GM12864 (cell line): Measurements from ENCODE around the gene DPP4.

ENCODE experiments used
- DNase-seq: peaks from one replicate; pipeline ENCODE4 v3.0.0-alpha.2; 2011; ENCODE audit warnings: low read depth
- H3K4me3 ChIP-seq: 2 replicates; pipeline ENCODE4 v1.5.1; 2011; ENCODE audit warnings: mild to moderate bottlenecking, low read depth, low read length, control low read depth
- TF ChIP-seq, protein P1 (sequence below): IDR thresholded peaks from 2 replicates; pipeline ENCODE4 v1.5.1; 2011; ENCODE audit warnings: low read depth, mild to moderate bottlenecking, moderate library complexity, low read length, control low read depth, inconsistent platforms; ENCODE audit errors: missing control alignments

DPP4 gene

DNA sequence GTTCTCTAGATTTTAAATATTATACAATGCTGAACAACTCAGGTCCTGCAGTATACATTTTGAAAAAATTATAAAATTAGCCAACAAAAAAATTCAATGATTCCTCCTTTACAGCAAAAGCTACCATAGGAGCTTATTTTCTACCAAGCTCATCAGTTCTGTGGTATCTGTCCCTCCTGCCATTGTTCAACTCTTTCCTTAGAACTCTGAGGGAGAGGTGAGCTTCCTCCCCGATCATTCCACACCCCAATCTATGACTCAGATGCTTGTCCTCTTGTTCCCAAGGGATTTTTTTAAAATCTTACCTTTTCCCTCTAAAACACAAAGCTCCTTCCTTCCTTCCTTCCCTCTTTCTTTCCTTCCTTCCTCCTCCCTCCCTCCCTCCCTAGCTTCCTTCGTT is 13.5 kb downstream of the DPP4 start:
- TF ChIP-seq, protein P1, sequence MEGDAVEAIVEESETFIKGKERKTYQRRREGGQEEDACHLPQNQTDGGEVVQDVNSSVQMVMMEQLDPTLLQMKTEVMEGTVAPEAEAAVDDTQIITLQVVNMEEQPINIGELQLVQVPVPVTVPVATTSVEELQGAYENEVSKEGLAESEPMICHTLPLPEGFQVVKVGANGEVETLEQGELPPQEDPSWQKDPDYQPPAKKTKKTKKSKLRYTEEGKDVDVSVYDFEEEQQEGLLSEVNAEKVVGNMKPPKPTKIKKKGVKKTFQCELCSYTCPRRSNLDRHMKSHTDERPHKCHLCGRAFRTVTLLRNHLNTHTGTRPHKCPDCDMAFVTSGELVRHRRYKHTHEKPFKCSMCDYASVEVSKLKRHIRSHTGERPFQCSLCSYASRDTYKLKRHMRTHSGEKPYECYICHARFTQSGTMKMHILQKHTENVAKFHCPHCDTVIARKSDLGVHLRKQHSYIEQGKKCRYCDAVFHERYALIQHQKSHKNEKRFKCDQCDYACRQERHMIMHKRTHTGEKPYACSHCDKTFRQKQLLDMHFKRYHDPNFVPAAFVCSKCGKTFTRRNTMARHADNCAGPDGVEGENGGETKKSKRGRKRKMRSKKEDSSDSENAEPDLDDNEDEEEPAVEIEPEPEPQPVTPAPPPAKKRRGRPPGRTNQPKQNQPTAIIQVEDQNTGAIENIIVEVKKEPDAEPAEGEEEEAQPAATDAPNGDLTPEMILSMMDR = no peak
- DNase-seq = no peak
- no peak overlapping the region for H3K4me3 ChIP-seq

- DNase-seq = peak; percentile 50
- no peak overlapping the region; the same call in 1 of the 2 replicates for H3K4me3 ChIP-seq
- TF ChIP-seq, protein P1 = no peak
Observed at GRCh38 chr2:162058973-162059668, 14.9 kb downstream of the DPP4 start.

DNA sequence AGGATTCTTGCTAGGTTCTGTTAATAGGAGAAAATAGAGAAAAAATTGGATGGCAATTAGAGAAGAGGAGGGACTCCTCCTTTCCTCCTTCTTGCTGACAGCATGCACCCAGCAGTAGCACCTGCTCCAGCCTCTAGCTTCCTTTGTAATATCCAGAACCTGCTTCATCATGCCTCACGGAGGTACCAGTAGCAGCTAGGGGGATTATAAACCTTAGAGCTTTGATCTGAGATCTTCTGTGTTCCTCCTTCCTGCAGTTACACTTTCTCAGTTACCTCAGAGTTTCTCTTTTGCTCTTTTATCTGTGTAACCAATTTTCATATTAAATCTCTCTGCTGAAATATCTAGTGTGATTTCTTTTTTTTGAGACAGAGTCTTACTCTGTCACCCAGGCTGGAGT is 16.6 kb downstream of the DPP4 start:
- H3K4me3 ChIP-seq = no peak overlapping the region
- TF ChIP-seq, protein P1 = no peak
- no peak for DNase-seq

GRCh38 chr2:162056796-162057399 is 17.1 kb downstream of the DPP4 start:
- no peak overlapping the region for H3K4me3 ChIP-seq
- TF ChIP-seq, protein P1 = no peak
- DNase-seq = no peak

DNA sequence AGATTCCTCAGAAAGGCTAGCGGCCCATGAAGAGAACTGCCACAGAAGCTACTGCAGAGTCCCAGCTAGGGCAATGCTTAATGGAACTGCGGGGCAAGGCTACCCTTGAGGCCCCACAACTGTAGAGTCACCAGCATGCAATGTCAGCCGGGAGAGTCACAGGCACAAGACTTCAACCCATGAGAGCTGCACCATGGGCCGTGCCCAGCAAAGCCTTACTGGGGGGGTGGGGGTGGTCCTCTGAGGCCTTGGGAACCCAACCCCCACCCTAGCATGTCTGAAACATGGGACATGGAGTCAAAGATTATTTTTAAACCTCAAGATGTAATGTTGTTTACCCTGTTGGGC is 20.2 kb downstream of the DPP4 start:
- TF ChIP-seq, protein P1 = no peak
- no peak for DNase-seq
- no peak overlapping the region for H3K4me3 ChIP-seq

DNA sequence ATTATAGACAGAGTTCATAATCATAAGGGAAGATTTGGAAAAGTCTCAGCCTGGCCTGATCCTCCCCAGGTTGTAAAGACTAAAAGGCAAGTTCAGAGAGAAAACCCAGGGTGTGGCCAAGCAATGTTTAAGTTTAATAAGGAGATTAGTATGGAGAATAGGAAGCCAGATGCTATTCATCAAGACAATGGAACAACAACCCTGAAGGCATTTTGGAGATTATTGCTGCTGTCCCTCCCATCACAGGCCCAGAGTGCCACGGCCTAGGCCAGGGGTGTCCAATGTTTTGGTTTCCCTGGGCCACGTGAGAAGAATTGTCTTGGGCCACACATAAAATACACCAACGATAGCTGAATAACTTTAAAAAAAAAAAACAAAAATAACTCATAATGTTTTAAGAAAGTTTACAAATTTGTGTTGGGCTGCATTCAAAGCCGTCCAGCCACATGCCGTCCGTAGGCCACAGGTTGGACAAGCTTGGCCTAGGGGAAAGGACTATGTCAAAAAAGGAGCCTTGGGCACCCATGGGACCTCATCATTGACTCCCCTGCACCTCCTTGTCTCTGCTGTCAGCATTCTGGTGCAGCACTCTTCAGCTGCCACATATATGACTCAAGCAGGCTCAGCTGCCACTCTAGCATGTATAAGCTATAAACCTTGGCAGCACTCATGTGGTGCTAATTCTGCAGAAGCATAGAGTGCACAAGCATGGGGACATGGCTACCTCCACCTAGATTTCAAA is 20.8 kb downstream of the DPP4 start:
- no peak overlapping the region for H3K4me3 ChIP-seq
- DNase-seq = no peak
- TF ChIP-seq, protein P1 = no peak
